ENCODE results near the gene TCL1A.

Gene TCL1A

GRCh38 chr14:95692109-95692508, 21.8 kb downstream of the TCL1A start:
- H2BK120ac ChIP-seq (ENCODE audit: low read depth, low read length), result no peak overlapping the region
- peaks cover 2% of the 10 kb centered on the region for H3K79me1 ChIP-seq (ENCODE audit: low read depth, low read length)
- H3K4me3 ChIP-seq (ENCODE audit: low read length in 2 of 2), result no peak overlapping the region
- peaks cover 0 to 3% of the 10 kb centered on the region in 2 donors for H3K4me1 ChIP-seq (ENCODE audit: control insufficient read depth in 2 of 2, insufficient read depth in 1 of 2, low read depth in 1 of 2, low read length in 2 of 2)
- H3K27ac ChIP-seq (replicated peaks; ENCODE audit: low read length), result no peak overlapping the region
- no peak overlapping the region for H2BK5ac ChIP-seq (ENCODE audit: low read length)
- no peaks in the 10 kb centered on the region for H3K36me3 ChIP-seq (replicated peaks in 1 of 2; ENCODE audit: control insufficient read depth in 2 of 2, insufficient read depth in 2 of 2, low read length in 2 of 2)
- H2AFZ ChIP-seq (ENCODE audit: low read length), result no peak overlapping the region
- no peaks in the 10 kb centered on the region for H3K9me3 ChIP-seq (replicated peaks in 1 of 2; ENCODE audit: control insufficient read depth in 2 of 2, insufficient read depth in 1 of 2, low read depth in 1 of 2, low read length in 2 of 2)
- no peak overlapping the region for H2BK12ac ChIP-seq (ENCODE audit: low read length)
- H4K8ac ChIP-seq (ENCODE audit: low read depth, low read length), result no peak overlapping the region
- DNase-seq (ENCODE audit: low spot score), result no peak
- WGBS, 2 donors (ENCODE audit: extremely low coverage in 2 of 2, insufficient read length in 2 of 2, insufficient replicate concordance in 1 of 2), result no CpG with 5 or more reads among the region's 4 CpGs
- no peak overlapping the region for H3K4ac ChIP-seq (ENCODE audit: low read length)
- no peak overlapping the region for H3K4me2 ChIP-seq (ENCODE audit: insufficient read depth, low read length, poor library complexity, severe bottlenecking)
- H3K9ac ChIP-seq (ENCODE audit: low read depth, low read length, poor library complexity), result no peak overlapping the region
- H3K23ac ChIP-seq (ENCODE audit: low read depth, low read length, poor library complexity), result no peak overlapping the region
- H2BK15ac ChIP-seq (ENCODE audit: low read length), result peak overlapping the region; percentile 88
- no peak overlapping the region for H3K18ac ChIP-seq (ENCODE audit: low read length)
- no peak overlapping the region for H3K14ac ChIP-seq (ENCODE audit: low read length)
- H3K27me3 ChIP-seq (ENCODE audit: control insufficient read depth in 3 of 3, insufficient read depth in 3 of 3, low read depth in 1 of 3, low read length in 3 of 3), result peaks cover 0 to 4% (median 0%) of the 10 kb centered on the region in 3 experiments
- peak overlapping the region; percentile 95 for H2AK5ac ChIP-seq (ENCODE audit: low read depth, low read length)
- peak overlapping the region; percentile 46 for H4K91ac ChIP-seq (ENCODE audit: low read depth, low read length, poor library complexity)

- no peak overlapping the region for H2BK120ac ChIP-seq (ENCODE audit: low read depth, low read length)
- H3K4me3 ChIP-seq (ENCODE audit: low read length in 2 of 2), result no peak overlapping the region
- H3K18ac ChIP-seq (ENCODE audit: low read length), result no peak overlapping the region
- no peak overlapping the region for H2AFZ ChIP-seq (ENCODE audit: low read length)
- peaks cover 2% of the 10 kb centered on the region for H3K79me1 ChIP-seq (ENCODE audit: low read depth, low read length)
- no peaks in the 10 kb centered on the region for H3K36me3 ChIP-seq (replicated peaks in 1 of 2; ENCODE audit: control insufficient read depth in 2 of 2, insufficient read depth in 2 of 2, low read length in 2 of 2)
- no peak overlapping the region for H3K4me2 ChIP-seq (ENCODE audit: insufficient read depth, low read length, poor library complexity, severe bottlenecking)
- H3K4ac ChIP-seq (ENCODE audit: low read length), result no peak overlapping the region
- H2AK5ac ChIP-seq (ENCODE audit: low read depth, low read length), result peak overlapping the region; percentile 95
- peak overlapping the region; percentile 88 for H2BK15ac ChIP-seq (ENCODE audit: low read length)
- no peak overlapping the region for H4K8ac ChIP-seq (ENCODE audit: low read depth, low read length)
- H3K4me1 ChIP-seq (ENCODE audit: control insufficient read depth in 2 of 2, insufficient read depth in 1 of 2, low read depth in 1 of 2, low read length in 2 of 2), result peaks cover 0 to 3% of the 10 kb centered on the region in 2 donors
- WGBS, 2 donors (ENCODE audit: extremely low coverage in 2 of 2, insufficient read length in 2 of 2, insufficient replicate concordance in 1 of 2), result no CpG with 5 or more reads among the region's 10 CpGs
- H3K27ac ChIP-seq (replicated peaks; ENCODE audit: low read length), result no peak overlapping the region
- DNase-seq (ENCODE audit: low spot score), result no peak
- H4K91ac ChIP-seq (ENCODE audit: low read depth, low read length, poor library complexity), result no peak overlapping the region
- no peak overlapping the region for H3K14ac ChIP-seq (ENCODE audit: low read length)
- H3K9me3 ChIP-seq (replicated peaks in 1 of 2; ENCODE audit: control insufficient read depth in 2 of 2, insufficient read depth in 1 of 2, low read depth in 1 of 2, low read length in 2 of 2), result no peaks in the 10 kb centered on the region
- H3K27me3 ChIP-seq (ENCODE audit: control insufficient read depth in 3 of 3, insufficient read depth in 3 of 3, low read depth in 1 of 3, low read length in 3 of 3), result peaks cover 0 to 4% (median 0%) of the 10 kb centered on the region in 3 experiments
- no peak overlapping the region for H3K23ac ChIP-seq (ENCODE audit: low read depth, low read length, poor library complexity)
- no peak overlapping the region for H3K9ac ChIP-seq (ENCODE audit: low read depth, low read length, poor library complexity)
- no peak overlapping the region for H2BK5ac ChIP-seq (ENCODE audit: low read length)
- H2BK12ac ChIP-seq (ENCODE audit: low read length), result no peak overlapping the region
Observed at GRCh38 chr14:95691591-95691990, 22.3 kb downstream of the TCL1A start.

GRCh38 chr14:95690815-95691214, 23.1 kb downstream of the TCL1A start:
- no peak for DNase-seq (ENCODE audit: low spot score)
- no CpG with 5 or more reads among the region's 10 CpGs for WGBS, 2 donors (ENCODE audit: extremely low coverage in 2 of 2, insufficient read length in 2 of 2, insufficient replicate concordance in 1 of 2)
- H3K36me3 ChIP-seq (replicated peaks in 1 of 2; ENCODE audit: control insufficient read depth in 2 of 2, insufficient read depth in 2 of 2, low read length in 2 of 2), result no peaks in the 10 kb centered on the region
- peaks cover 0 to 4% (median 0%) of the 10 kb centered on the region in 3 experiments for H3K27me3 ChIP-seq (ENCODE audit: control insufficient read depth in 3 of 3, insufficient read depth in 3 of 3, low read depth in 1 of 3, low read length in 3 of 3)
- peak overlapping the region; percentile 71 for H2BK15ac ChIP-seq (ENCODE audit: low read length)
- H2AK5ac ChIP-seq (ENCODE audit: low read depth, low read length), result peak overlapping the region; percentile 86
- no peak overlapping the region for H2AFZ ChIP-seq (ENCODE audit: low read length)
- peak overlapping the region; percentile 71 for H3K18ac ChIP-seq (ENCODE audit: low read length)
- no peak overlapping the region for H3K9ac ChIP-seq (ENCODE audit: low read depth, low read length, poor library complexity)
- H3K23ac ChIP-seq (ENCODE audit: low read depth, low read length, poor library complexity), result no peak overlapping the region
- no peak overlapping the region for H4K8ac ChIP-seq (ENCODE audit: low read depth, low read length)
- no peak overlapping the region for H3K4me2 ChIP-seq (ENCODE audit: insufficient read depth, low read length, poor library complexity, severe bottlenecking)
- H3K4ac ChIP-seq (ENCODE audit: low read length), result peak overlapping the region; percentile 10
- H3K9me3 ChIP-seq (replicated peaks in 1 of 2; ENCODE audit: control insufficient read depth in 2 of 2, insufficient read depth in 1 of 2, low read depth in 1 of 2, low read length in 2 of 2), result no peaks in the 10 kb centered on the region
- H2BK5ac ChIP-seq (ENCODE audit: low read length), result peak overlapping the region; percentile 49
- H3K79me1 ChIP-seq (ENCODE audit: low read depth, low read length), result peaks cover 2% of the 10 kb centered on the region
- H3K4me3 ChIP-seq (ENCODE audit: low read length in 2 of 2), result no peak overlapping the region
- H2BK12ac ChIP-seq (ENCODE audit: low read length), result no peak overlapping the region
- peak overlapping the region; percentile 66 for H3K14ac ChIP-seq (ENCODE audit: low read length)
- H3K27ac ChIP-seq (replicated peaks; ENCODE audit: low read length), result no peak overlapping the region
- peaks cover 0 to 3% of the 10 kb centered on the region in 2 donors for H3K4me1 ChIP-seq (ENCODE audit: control insufficient read depth in 2 of 2, insufficient read depth in 1 of 2, low read depth in 1 of 2, low read length in 2 of 2)
- H4K91ac ChIP-seq (ENCODE audit: low read depth, low read length, poor library complexity), result no peak overlapping the region
- no peak overlapping the region for H2BK120ac ChIP-seq (ENCODE audit: low read depth, low read length)

GRCh38 chr14:95689441-95689840, 24.5 kb downstream of the TCL1A start:
- H3K18ac ChIP-seq (ENCODE audit: low read length), result no peak overlapping the region
- H2BK120ac ChIP-seq (ENCODE audit: low read depth, low read length), result no peak overlapping the region
- H2BK5ac ChIP-seq (ENCODE audit: low read length), result no peak overlapping the region

More at GRCh38 chr14:95689441-95689840, 24.5 kb downstream of the TCL1A start:
- Histone ChIP-seq H2BK15ac (ENCODE audit: low read length) (no peak overlapping the region), H2BK12ac (ENCODE audit: low read length) (no peak overlapping the region), H4K91ac (ENCODE audit: low read depth, low read length, poor library complexity) (no peak overlapping the region), H3K4ac (ENCODE audit: low read length) (no peak overlapping the region), H2AK5ac (ENCODE audit: low read depth, low read length) (no peak overlapping the region), H2AFZ (ENCODE audit: low read length) (no peak overlapping the region), H3K4me2 (ENCODE audit: insufficient read depth, low read length, poor library complexity, severe bottlenecking) (no peak overlapping the region), H4K8ac (ENCODE audit: low read depth, low read length) (no peak overlapping the region), H3K4me3 (ENCODE audit: low read length in 2 of 2) (no peak overlapping the region), H3K27ac (replicated peaks; ENCODE audit: low read length) (no peak overlapping the region), H3K36me3 (replicated peaks in 1 of 2; ENCODE audit: control insufficient read depth in 2 of 2, insufficient read depth in 2 of 2, low read length in 2 of 2) (no peaks in the 10 kb centered on the region), H3K27me3 (ENCODE audit: control insufficient read depth in 3 of 3, insufficient read depth in 3 of 3, low read depth in 1 of 3, low read length in 3 of 3) (peaks cover 0 to 4% (median 0%) of the 10 kb centered on the region in 3 experiments), H3K9me3 (replicated peaks in 1 of 2; ENCODE audit: control insufficient read depth in 2 of 2, insufficient read depth in 1 of 2, low read depth in 1 of 2, low read length in 2 of 2) (no peaks in the 10 kb centered on the region), H3K79me1 (ENCODE audit: low read depth, low read length) (peaks cover 2% of the 10 kb centered on the region), H3K23ac (ENCODE audit: low read depth, low read length, poor library complexity) (no peak overlapping the region), H3K4me1 (ENCODE audit: control insufficient read depth in 2 of 2, insufficient read depth in 1 of 2, low read depth in 1 of 2, low read length in 2 of 2) (peaks cover 0 to 3% of the 10 kb centered on the region in 2 donors), H3K14ac (ENCODE audit: low read length) (no peak overlapping the region), H3K9ac (ENCODE audit: low read depth, low read length, poor library complexity) (no peak overlapping the region)
- DNase-seq (ENCODE audit: low spot score), result no peak
- no CpG with 5 or more reads among the region's 5 CpGs for WGBS, 2 donors (ENCODE audit: extremely low coverage in 2 of 2, insufficient read length in 2 of 2, insufficient replicate concordance in 1 of 2)

Data from neuronal stem cell (in vitro differentiated cells).